Esophagus squamous epithelium (tissue), 4 donors: Measurements from ENCODE around the gene HOXB4.

ENCODE experiments used
- CTCF ChIP-seq, 6 experiments: fragments of 450-650 bp in 4 of 6; fragments of 200-600 bp in 2 of 6; sonication (generic) in 2 of 6; IDR thresholded peaks; one replicate each; pipeline ENCODE4 v1.5.1; 2016 to 2019; ENCODE audit warnings: antibody characterized with exemption in 6 of 6, mild to moderate bottlenecking in 4 of 6, moderate library complexity in 4 of 6
- POLR2A ChIP-seq, 4 donors: fragments of 450-650 bp; IDR thresholded peaks; one replicate each; pipeline ENCODE4 v1.6.1; 2017; ENCODE audit warnings: antibody characterized with exemption in 4 of 4, mild to moderate bottlenecking in 4 of 4, moderate library complexity in 3 of 4

- TF ChIP-seq CTCF (IDR thresholded peaks at IDR 0.05) (no peak), POLR2A (IDR thresholded peaks at IDR 0.05) (no peak)
Observed at GRCh38 chr17:48612456-48612853, 34.3 kb upstream of the HOXB4 start.
